SKM-1 (cell line): ENCODE measurements around the gene FSIP1.

ENCODE experiments used
- DNase-seq: peaks from one replicate; lab custom pipeline; 2025; ENCODE audit not compliant: unreplicated experiment; lab: John Stamatoyannopoulos, UW

The FSIP1 gene

DNA sequence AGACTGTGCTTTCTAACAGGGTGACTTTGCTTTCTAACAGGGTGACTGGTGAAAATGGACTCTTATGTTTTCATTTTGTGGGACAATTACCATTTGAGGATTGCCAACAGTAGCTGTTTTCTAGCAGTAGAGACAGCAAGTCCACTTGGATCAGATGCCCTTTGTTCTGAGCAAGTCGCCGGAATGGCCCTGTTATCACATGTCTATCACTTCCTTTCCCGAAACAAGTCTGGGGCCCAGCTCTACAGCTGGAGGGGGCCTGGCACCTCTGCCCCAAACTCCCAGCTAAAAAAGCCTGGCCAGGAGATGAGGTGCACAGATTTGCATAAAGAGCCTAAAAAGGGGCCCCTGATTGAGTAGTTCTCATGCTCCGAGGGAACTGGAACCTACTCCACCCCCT, 157.2 kb downstream of the FSIP1 start:
- DNase-seq, result no peak

DNA sequence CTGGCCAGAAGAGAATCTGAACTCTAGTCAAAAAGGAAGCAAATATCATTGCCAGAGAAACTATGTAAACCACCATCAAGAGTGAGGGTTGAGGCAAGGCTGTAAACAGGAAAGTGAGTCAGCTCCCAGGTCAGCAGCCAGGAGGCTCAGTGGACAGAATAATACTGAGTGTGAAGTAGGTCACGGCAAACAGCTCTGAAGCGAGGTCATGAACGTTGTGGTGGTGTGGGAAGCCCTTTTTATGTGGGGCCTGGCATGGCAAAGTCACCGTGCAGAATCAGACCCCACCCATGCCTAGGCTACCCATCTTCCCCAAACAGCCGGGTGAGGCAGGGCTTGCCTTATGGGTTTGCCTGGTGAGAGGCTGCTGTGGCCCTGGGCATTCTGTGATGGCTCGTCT, 157.8 kb downstream of the FSIP1 start:
- DNase-seq, result peak; percentile 30

DNA sequence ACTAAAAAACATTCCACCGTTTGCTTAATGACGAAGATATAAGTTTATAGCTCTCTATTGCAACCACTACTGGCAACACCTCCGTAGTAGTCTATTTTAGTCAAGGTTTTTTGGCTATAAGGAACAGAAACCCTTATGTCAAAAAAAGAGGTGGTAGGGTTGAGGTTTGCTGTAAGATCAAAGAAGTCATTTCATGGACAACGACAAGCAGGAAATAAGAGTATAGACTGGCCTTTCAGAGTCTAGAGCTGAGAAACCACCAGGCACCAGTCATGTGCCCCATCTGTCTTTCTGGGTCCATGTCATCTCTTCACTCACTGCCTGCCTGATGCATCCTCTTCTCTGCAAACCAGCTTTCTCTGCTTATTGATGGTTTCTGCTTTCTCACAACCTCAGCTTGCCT, 159.1 kb downstream of the FSIP1 start:
- DNase-seq, result no peak

DNA sequence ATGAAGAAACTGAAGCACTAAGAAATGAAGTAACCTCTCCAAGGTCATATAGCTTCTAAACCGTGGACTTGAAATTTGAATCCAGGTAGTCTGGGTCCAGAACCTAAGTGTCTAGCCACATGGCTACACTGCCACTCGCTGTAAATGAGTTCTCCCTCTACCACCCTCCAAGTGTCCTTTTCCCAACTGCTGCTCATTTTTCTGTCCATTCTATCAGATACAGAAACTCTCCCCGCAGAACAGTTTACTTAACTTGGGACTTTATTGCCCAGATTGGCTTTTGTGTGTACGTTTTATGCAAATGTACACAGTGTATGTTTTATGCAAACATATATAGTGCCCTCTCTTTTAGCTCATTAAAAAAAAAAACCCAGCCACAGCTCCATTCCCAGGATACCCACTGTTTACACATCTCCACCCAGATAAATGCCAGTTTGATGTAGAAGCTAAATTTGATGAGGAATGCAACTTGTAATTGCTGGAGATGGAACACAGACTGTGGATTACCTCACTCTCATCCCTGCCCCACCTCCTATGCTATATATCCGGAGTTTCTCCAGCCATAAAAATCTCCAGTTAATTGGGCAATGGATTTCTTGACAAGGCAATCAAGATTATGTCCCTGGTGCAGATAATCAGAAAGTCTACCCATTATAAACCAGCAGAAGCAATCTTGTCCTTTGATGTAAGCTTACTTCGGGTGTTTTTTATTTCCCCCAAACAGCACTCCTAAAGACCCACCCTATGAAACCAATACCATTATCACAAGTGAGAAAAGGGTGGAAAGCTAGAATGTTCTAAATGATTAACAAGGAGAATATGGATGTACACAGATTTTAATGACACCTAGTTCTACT, 159.8 kb downstream of the FSIP1 start:
- DNase-seq, result no peak

DNA sequence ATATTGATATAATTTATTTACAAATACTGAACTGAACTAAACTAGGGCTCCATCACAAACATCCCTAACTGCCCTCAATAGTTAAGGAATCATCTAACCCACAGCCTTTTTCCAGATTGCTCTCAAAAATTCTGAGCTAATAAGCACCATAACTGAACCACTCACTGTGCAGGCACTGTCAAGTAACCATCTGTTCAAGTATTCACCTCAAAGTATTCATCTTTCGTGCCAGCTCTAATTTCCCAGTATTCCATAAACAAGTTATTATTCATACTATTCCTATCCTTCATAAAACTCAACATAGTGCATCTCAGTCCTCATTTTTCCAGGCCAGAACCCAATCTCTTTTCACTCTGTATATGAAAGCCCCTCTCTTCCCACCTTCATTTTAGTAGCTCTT, 160.7 kb downstream of the FSIP1 start:
- no peak for DNase-seq

DNA sequence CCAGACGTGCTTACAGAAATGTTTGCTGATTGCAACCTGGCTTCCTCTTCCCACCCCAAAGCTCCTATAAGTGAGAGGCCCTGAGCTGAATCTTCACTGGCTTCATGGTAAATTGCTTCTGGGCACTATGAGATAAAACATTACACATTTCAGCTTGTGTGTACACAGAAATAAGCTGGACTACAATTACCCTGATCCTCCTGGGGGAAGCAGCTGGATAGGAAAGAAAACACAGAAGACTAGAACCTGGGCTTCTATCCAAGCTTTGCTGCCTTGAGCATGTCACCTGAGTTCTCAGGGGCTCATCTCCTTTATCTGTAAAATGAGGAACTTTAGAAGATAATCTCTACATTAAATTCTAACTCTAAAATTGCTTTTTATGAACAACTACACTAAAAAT, 161.4 kb downstream of the FSIP1 start:
- no peak for DNase-seq

DNA sequence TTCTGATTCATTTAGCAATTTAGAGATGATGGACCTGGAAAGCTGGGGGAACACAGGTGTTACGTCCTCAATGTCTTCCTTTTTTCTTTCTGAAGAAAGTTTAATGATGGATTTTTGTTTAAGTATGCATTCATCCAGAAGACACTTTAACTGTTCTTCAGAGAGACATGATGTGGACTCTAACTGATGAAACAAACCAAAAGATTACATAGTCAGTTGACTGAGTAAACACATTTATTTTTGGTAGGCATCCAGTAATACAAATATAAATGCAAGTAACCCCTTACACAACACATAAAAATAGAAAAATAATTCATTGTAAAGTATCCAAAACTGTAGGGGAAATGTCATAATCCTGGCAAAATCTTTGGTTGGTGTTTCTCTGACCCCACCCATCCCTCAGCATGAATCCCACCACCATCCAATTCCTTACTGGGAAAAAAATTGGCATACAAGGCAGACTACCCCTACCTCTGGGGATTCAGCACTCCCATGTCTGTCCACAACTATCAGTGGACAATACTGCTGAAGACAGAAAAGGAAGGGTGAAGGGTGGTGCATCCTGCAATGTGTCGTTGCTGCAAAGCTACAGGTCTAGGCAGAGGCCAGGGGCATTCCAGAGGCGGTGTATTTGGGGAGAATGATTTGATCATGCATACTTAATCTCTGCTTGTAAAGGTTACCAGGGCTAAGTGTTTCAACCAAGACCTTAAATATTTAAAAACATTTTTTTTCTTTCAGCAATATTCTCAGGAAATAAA, 164.4 kb downstream of the FSIP1 start:
- no peak for DNase-seq

DNA sequence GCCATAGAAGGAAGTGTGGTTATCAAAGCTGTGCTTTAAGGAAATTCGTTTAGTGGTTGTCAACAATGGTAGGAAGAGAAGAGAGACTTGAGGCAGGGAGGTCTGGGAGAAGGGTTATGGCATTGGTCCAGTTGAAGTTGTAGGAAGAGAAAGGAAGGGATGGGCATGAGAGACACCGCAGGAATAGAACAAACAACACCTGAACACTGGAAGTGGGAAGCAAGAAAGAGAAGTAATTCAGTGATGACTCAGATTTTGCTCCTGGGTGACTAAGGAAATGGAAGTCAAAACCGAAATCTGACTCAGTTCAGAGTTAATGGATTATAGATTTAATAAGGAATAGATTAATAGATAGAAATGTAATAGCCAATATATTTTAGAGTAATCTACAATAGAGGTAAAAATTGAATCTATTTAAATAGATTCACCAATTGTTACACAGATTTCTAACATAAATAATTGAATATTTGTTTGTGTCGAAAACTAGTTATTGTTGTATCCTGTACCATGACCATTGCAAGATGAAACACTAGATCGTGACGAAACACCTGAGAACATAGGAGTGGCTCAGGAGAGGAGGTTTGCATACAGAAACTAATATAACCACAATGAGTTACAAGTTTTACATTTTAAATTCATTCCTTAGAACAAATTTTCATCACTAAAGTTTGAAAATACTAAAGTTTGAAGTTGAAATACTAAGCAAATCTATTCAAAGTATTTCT, 165.7 kb downstream of the FSIP1 start:
- no peak for DNase-seq

DNA sequence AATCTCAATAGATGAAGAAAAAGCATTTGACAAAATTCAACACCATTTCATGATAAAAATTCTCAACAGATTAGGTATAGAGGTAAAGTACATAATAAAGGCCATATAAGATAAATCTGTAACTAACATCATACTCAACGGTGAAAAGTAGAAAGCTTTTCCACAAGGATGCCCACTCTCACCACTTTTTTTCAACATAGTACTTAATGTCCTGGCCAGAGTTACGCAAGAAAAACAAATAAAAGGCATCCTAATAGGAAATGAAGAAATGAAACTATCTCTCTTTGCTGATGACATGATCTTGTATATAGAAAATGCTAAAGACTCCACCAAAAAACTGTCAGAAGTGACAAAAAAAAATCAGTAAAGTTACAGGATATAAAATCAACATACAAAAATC, 168.8 kb downstream of the FSIP1 start:
- DNase-seq, result no peak

DNA sequence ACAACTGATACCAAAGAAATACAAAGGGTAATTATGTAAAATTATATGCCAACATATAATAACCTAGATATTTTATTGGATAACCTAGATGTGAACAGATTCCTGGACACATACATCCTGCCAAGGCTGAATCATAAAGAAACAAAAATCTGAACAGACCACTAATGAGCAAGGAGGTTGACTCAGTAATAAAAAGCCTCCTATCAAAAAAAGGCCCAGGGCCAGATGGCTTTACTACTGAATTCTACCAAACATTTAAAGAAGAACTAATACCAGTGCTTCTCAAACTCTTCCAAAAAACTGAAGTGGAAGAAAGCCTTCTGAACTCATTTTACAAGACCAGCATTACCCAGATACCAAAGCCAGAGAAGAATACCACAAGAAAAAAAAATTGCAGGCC, 169.4 kb downstream of the FSIP1 start:
- no peak for DNase-seq

DNA sequence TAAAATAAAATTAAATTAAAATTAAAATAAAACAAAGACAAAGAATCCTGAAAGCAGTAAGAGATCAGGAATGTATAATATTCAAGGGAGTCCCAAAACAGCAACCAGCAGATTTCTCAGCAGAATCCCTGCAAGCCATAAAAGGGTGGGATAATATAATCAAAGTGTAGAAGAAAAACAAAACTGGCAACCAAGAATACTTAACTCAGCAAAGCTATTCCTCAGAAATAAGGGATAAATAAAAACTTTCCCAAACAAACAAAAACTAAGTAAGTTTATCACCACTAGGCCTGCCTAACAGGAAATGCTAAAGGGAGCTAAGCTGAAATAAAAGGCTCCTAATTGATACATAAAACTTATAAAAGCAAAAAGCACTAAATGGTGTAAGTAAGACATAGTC, 172.0 kb downstream of the FSIP1 start:
- DNase-seq, result no peak

DNA sequence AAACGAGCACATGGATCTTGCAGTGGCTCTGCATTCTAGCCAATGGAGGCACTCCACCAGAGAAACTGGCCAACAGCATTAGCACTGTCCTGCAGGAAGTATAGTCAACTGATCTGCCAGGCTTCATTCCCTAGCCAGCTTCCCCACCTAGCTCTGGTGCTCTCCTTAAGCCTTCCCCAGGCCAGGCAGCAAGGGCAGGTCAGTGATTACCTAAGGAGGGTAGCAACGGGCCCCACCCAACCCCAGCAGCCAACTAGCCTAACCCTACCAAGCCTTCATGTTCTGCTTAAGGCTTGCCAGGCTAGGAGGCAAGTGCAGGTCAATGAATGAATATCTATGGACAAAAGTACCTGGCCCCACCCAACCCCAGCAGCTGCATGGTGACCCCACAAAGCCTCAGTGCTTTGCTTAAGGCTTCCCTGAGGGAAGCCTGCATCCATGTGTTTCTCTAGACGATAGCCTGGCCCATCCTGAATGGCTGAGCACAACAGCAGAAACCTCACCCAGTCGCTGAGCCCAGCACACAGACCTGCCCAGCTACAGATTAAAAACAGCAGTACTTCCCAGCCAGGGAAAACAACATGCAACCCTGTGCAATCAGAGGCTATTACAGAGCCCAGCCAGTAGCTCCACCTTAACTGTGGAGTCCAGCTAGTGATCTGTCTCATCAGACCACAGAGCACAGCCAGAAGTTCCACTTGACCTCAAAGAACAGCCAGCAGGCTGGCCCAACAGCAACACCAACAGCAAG, 173.3 kb downstream of the FSIP1 start:
- DNase-seq, result no peak

DNA sequence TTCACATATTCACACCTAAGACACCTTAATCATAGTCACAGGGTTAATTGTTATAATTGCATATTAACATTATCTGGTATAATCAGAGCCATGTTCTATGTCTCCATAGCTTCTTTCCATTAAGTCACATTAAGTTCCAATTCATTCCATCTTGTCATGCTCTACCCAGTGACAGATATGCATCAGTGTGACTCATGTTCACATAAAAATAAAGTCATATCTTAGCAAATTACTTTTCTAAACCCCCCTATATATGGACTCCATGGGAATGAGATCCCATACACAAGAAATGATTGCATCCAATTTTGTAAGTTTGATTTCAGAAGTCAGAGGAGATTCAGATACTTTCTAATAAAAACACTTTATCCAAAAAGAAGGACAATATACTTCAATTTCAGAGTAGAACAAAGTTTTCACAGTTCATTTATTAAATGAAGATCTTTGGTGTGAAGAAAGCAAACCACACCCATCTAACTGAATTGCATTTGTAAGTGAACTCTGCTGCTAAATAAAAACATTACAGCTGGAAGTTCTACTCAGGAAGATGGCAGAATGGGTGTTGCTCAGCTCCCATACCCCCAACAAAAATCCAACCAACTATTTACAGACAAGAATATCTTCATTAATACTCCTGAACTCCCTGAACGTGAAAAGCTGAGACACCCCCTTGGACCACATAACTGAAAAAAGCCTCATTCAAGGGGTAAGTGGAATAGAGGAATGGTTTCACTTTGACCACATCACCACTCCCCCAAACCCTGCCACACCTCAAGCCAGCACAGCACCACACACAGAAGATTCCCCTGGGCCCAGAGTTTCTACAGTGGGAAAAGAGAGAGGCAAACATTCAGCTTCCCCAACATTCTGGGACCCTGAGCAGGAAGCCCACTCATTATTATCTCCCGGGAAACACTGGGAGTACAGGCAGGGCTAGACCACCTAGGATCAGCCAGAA, 174.2 kb downstream of the FSIP1 start:
- DNase-seq, result no peak

DNA sequence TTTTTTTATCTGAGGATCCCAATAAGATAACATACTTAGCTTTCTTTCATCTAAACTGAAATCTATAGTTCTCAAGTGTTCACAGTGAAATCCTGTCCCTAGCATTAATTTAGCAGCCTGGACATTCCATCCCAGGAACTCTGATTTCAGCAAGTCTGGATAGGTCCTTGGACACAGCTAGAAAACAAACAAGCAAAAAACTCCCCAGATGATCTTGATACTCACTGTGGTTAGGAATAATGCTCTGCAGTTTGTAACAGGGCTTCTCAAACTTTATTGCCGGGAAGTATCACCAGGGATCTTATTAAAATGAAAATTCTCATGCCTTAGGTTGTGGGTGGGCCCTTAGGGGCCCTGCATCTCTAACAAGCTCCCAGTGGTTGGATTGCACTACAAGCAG, 177.5 kb downstream of the FSIP1 start:
- no peak for DNase-seq

DNA sequence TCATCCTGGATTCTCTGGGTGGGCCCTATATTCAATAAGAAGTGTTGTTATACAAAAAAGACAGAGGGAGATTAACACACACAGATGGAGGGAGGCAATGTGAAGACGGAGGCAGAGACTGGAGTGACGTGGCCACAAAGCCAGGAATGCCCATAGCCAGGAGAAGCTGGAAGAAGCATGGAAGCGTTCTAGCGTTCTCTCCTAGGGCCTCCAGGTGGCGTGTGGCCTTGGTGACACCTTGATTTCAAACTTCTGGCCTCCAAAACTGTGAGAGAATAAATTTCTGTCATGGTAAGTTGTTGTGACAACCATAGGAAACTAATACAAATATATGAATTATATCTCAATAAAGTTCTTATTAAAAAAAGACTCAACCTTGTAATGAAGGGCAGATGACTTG, 180.5 kb downstream of the FSIP1 start:
- no peak for DNase-seq

DNA sequence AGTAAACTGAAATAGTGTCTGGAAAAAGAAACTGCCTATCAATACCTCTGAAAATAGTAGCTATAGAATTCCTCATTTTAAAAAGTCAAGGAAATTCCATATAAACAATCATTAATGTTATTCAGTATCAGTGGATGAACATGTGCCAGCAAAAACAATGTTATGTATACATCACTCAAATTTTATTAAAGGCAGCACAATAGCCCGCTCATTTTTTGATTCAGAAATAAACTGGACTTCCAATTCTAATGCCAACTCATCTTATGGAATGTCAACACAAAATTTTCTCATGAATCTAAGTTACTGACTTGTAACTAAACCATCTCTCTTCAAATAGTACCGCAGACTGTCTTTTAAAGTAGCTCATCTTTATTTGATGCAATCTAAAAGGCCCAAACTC, 182.8 kb downstream of the FSIP1 start:
- no peak for DNase-seq

DNA sequence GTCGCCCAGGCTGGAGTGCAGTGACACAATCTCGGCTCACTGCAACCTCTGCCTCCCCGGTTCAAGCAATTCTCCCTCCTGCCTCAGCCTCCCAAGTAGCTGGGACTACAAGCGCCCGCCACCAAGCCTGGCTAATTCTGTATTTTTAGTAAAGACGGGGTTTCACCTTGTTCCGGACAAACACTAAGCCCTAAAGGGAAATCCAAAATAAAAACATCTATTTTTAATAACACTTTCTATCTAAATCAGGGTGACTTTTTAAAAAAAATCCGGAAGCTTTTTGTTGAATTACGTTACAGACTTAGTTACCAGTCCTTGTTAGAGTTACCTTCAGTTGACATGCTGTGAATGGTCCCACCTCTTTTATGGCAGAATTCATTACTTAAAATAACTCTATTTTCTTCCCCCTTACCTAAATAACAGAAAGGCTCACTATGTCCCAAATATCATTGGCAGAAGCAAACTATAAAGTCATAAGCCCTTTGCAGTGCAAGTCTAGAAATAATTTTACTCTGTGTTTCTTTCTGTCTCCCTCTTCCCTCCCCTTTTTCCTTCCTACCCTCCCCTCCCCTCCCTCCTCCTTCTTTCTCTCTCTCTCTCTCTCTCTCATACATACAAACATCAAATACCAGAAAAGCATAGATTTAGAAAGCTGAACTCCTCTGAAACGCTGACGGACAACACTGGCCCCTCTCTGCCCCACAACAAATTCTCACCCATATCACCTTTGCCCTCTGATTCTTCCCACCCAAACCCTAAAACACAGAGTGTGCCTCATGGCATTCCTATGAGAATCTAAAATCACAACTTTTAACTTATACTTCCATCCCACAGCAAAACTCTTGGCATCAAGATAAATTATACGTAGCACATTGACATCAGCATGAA, 183.4 kb downstream of the FSIP1 start:
- DNase-seq, result no peak

DNA sequence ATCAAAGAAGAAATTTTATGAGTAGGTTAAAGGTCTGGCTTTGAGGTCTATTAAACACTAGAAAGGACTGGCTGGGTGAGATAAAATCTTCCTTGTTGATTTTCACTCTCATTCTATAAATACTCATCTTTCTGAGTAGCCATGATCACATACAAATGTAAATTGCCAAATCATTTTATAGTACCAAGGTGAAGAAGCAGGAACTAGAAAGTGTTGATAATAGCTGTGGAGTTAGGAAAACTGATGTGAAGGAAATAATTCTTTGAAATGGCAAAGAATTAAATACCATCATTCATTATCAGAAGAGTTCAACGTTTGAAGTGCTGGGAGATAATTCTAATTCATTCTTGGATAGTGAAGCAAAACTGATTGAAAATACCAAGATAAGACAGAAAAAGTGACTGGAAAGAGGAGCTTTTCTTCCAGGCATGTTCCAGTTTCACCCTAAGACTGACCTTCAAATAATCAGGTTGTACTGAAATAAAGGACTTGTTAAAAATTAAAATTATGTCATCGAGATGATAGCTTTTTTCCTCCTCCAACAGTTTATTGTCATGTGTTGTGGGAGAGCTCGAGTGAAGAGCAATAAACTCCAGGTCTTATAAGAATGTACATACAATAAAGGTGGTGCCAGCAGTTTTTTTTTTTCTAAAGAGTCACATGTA, 184.3 kb downstream of the FSIP1 start:
- DNase-seq, result no peak
